Mammary epithelial cell (primary cell): ENCODE measurements around the gene STAT5B.
"Not testable (repeated sequence)": the region's sequence is repeated elsewhere in the genome, so short reads cannot be mapped to it uniquely, and the experiment has no call there.

Experiments used
- EZH2 ChIP-seq: IDR thresholded peaks from 2 replicates; pipeline ENCODE4 v1.6.1; 2012; ENCODE audit warnings: low read length, inconsistent platforms, borderline replicate concordance
- TF ChIP-seq, protein P1 (sequence below), 2 donors: IDR thresholded peaks in 1 of 2; conservative IDR thresholded peaks in 1 of 2; 2 replicates each; pipeline ENCODE4 v1.5.1; 2011 to 2012; ENCODE audit warnings: inconsistent platforms in 2 of 2, low read length in 2 of 2, mild to moderate bottlenecking in 2 of 2, control low read depth in 1 of 2, low read depth in 1 of 2; ENCODE audit not compliant: insufficient read depth in 1 of 2; ENCODE audit errors: extremely low read depth in 1 of 2

DNA sequence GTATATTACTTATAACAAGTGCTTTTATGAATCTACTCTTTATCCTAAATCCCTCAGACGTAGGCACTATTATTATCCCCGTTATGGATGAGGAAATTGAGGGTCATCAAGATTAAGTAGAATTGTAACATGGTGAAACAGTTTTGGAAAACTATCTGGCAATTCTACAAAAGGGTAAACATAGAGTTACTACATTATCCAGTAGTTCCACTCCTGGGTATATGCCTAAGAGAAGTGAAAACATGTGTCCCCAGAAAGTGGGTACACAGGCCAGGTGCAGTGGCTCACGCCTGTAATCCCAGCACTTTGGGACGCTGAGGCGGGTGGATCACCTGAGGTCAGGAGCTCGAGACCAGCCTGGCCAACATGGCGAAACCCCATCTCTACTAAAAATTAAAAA is 36.6 kb downstream of the STAT5B start:
- TF ChIP-seq EZH2, result not testable (repeated sequence)
- TF ChIP-seq, protein P1, sequence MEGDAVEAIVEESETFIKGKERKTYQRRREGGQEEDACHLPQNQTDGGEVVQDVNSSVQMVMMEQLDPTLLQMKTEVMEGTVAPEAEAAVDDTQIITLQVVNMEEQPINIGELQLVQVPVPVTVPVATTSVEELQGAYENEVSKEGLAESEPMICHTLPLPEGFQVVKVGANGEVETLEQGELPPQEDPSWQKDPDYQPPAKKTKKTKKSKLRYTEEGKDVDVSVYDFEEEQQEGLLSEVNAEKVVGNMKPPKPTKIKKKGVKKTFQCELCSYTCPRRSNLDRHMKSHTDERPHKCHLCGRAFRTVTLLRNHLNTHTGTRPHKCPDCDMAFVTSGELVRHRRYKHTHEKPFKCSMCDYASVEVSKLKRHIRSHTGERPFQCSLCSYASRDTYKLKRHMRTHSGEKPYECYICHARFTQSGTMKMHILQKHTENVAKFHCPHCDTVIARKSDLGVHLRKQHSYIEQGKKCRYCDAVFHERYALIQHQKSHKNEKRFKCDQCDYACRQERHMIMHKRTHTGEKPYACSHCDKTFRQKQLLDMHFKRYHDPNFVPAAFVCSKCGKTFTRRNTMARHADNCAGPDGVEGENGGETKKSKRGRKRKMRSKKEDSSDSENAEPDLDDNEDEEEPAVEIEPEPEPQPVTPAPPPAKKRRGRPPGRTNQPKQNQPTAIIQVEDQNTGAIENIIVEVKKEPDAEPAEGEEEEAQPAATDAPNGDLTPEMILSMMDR (conservative IDR thresholded peaks at IDR 0.05 in 1 of 2, IDR thresholded peaks at IDR 0.05 in 1 of 2; ENCODE audit: extremely low read depth in 1 of 2, insufficient read depth in 1 of 2, low read depth in 1 of 2, low read length in 2 of 2), result not testable (repeated sequence)
